ENCODE measurements around the gene LMAN2L. TPM values are rescaled to one million over a fixed set of nuclear protein-coding genes. Genes with fewer than 3 reads are reported as not detected.

LMAN2L gene
- 10 to 100 TPM; 12.7 to 15.0 TPM for total RNA-seq

GRCh38 chr2:96739633-96740428 lies at the start of gene LMAN2L:
LMAN2L (minus strand) TSS chr2:96740064; CDS start chr2:96740040, 24 bp downstream.

GRCh38 chr2:96760036-96760985 lies 20.4 kb upstream of the LMAN2L start, which contains the start of gene CNNM4:
CNNM4 (plus strand) TSS chr2:96760902; CDS start chr2:96761000, 98 bp downstream.

Other genes with a start within 250 kb of the LMAN2L start
- under 1 TPM; under 0.01 to 0.34 TPM for gene NEURL3, start 234.7 kb downstream of the LMAN2L start, total RNA-seq
- 10 to 100 TPM; 11.0 to 13.1 TPM for gene ARID5A, start 203.3 kb downstream of the LMAN2L start, total RNA-seq
- 10 to 100 TPM; 32.0 to 34.1 TPM for gene KANSL3, start 101.8 kb downstream of the LMAN2L start, total RNA-seq
- under 1 TPM in 1 of 2 donors, not detected in 1; under 0.01 TPM for gene FER1L5, start 97.3 kb downstream of the LMAN2L start, total RNA-seq
- 10 to 100 TPM in 1 of 2 donors, 1 to 10 TPM in 1; 7.2 to 11.0 TPM for gene CNNM4, start 20.8 kb upstream of the LMAN2L start, total RNA-seq
- 1 to 10 TPM; 4.8 to 9.3 TPM for gene CNNM3, start 76.2 kb upstream of the LMAN2L start, total RNA-seq
- 1 to 10 TPM; 5.9 to 8.3 TPM for gene ANKRD23, start 104.0 kb upstream of the LMAN2L start, total RNA-seq
- 10 to 100 TPM; 11.7 to 31.0 TPM for gene ANKRD39, start 118.0 kb upstream of the LMAN2L start, total RNA-seq
- 100 to 1,000 TPM in 1 of 2 donors, 10 to 100 TPM in 1; 63.3 to 157 TPM for gene SEMA4C, start 130.0 kb upstream of the LMAN2L start, total RNA-seq
- gene FAM178B, start 246.5 kb upstream of the LMAN2L start, total RNA-seq = 1 to 10 TPM in 1 of 2 donors, under 1 TPM in 1; 0.67 to 1.0 TPM

Data from melanocyte of skin (primary cell).